Small intestine (tissue), 7 donors: ENCODE data around the gene ATP5MC2. TPM values are rescaled to one million over a fixed set of nuclear protein-coding genes. Genes with fewer than 3 reads are reported as not detected.
"Not testable (repeated sequence)": the region's sequence is repeated elsewhere in the genome, so short reads cannot be mapped to it uniquely, and the experiment has no call there.

Source experiments
- DNase-seq, 2 donors: peaks; one replicate each; pipeline versions ENCODE4 v3.0.0 to v3.0.0-alpha.2; 2013
- FAIRE-seq: peaks from 2 replicates; lab custom pipeline; 2012; peaks lifted over from hg19 to GRCh38; lab: Jason Lieb, UNC
- H3K27ac ChIP-seq, 3 donors: one replicate each; pipeline ENCODE4 v1.5.1; 2013; ENCODE audit warnings: low read length in 2 of 3, mild to moderate bottlenecking in 2 of 3, control low read depth in 1 of 3, inconsistent platforms in 1 of 3, low read depth in 1 of 3, moderate library complexity in 1 of 3
- H3K27me3 ChIP-seq, 3 donors: one replicate each; pipeline ENCODE4 v1.6.1; 2013; ENCODE audit warnings: low read length in 3 of 3, inconsistent platforms in 1 of 3; ENCODE audit not compliant: control insufficient read depth in 3 of 3, insufficient read depth in 3 of 3
- H3K36me3 ChIP-seq, 3 donors: one replicate each; pipeline ENCODE4 v1.6.1; 2013; ENCODE audit warnings: low read length in 3 of 3, inconsistent platforms in 1 of 3, low read depth in 1 of 3, mild to moderate bottlenecking in 1 of 3, moderate library complexity in 1 of 3; ENCODE audit not compliant: control insufficient read depth in 3 of 3, insufficient read depth in 2 of 3
- H3K4me1 ChIP-seq, 3 donors: one replicate each; pipeline ENCODE4 v1.6.1; 2013; ENCODE audit warnings: low read length in 2 of 3, inconsistent platforms in 1 of 3, low read depth in 1 of 3, mild to moderate bottlenecking in 1 of 3, moderate library complexity in 1 of 3; ENCODE audit not compliant: control insufficient read depth in 3 of 3, insufficient read depth in 2 of 3
- H3K4me3 ChIP-seq, 3 donors: one replicate each; pipeline ENCODE4 v1.5.1; 2013; ENCODE audit warnings: low read length in 3 of 3, control low read depth in 1 of 3, inconsistent platforms in 1 of 3, low read depth in 1 of 3, mild to moderate bottlenecking in 1 of 3, moderate library complexity in 1 of 3
- H3K9me3 ChIP-seq, 2 donors: one replicate each; pipeline ENCODE4 v1.6.1; 2013; ENCODE audit warnings: low read depth in 1 of 2, low read length in 1 of 2; ENCODE audit not compliant: control insufficient read depth in 2 of 2, insufficient read depth in 1 of 2
- WGBS, 3 donors: extraction: QIAGEN DNeasy Blood & Tissue Kit; methylation state at CpG; one replicate each; pipeline ENCODE4 v1.1.7; 2013; 5-methylcytosine and 5-hydroxymethylcytosine counted together
- polyA plus RNA-seq, 4 donors: library from polyadenylated mRNA; stranded (reverse) in 3 of 4; unstranded in 1 of 4; fragments of 200-250 nt in 3 of 4; fragments of 120-200 nt in 1 of 4; gene quantifications; one replicate each; pipeline versions ENCODE4 v1.2.1 to v1.2.3, GENCODE V29; 2013
- donor health status: healthy with polysubstance abuse.
- donor health status: control.
- donor health status: control.
- donor health status: Bipolar disorder and iron deficiency.
- donor health status: healthy.

The ATP5MC2 gene
- polyA plus RNA-seq, 4 donors, result 433 to 621 (median 568) TPM

DNA sequence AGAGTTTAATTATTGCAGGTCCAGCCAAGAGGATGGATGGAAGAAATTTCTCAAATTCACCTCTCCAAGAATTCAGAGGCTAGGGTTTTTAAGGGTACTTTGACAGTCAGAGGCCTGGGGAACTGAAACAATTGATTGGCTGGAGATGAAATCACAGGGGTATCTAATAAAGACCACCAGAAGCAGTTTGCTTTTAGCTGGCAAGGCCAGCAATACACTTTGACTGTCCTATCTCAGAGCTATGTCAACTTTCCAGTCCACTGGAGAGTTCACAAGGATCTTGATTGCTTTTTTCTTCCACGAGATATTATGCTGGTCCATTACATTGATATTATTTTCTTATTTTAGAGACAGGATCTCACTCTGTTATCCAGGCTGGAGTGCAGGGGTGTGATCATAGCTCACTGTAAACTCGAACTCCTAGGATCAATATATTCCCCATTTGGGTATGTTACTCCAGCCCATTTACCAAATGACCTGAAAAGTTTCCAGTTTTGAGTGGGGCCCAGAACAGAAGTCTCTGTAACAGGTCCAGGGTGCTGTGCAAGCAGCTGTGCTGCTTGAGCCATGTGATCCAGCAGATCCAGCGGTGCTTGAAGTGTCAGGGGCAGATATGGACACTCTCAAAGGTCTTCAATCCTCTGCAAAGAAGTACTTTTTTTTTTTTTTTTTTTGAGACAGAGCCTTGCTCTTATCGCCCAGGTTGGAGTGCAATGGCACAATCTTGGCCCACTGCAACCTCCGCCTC, 32.5 kb downstream of the ATP5MC2 start:
- FAIRE-seq, result no peak
- 63 to 73% (median 65%) methylated on average over 5 of the region's 5 CpGs for WGBS, 3 donors

DNA sequence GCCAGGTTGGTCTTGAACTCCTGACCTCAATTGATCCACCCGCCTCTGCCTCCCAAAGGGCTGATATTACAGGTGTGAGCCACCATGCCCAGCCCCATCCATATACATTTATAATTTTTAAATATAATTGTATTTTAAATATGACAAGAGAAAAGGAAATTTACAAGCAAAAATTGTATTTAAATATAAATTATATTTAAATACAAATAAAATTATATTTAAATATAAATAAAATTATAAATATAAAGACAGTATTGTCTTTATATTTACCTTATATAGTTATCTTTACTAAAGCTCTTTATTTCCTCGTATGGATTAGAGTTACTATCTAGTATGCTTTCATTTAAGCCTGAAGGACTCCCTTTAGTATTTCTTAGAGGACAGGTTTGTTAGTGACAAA, 37.8 kb downstream of the ATP5MC2 start:
- DNase-seq, result no peak
- H3K4me3 ChIP-seq, result no peak overlapping the region
- WGBS, 3 donors, result 58 to 74% (median 67%) methylated on average over 2 of the region's 2 CpGs
- H3K9me3 ChIP-seq, result no peaks in the 10 kb centered on the region
- no peaks in the 10 kb centered on the region for H3K36me3 ChIP-seq
- no peaks in the 10 kb centered on the region for H3K27me3 ChIP-seq
- no peaks in the 10 kb centered on the region for H3K4me1 ChIP-seq
- H3K27ac ChIP-seq, result no peak overlapping the region
- FAIRE-seq, result no peak

More for the DNA sequence above, 32.5 kb downstream of the ATP5MC2 start:
- Histone ChIP-seq H3K4me1 (no peaks in the 10 kb centered on the region), H3K4me3 (no peak overlapping the region), H3K27me3 (no peaks in the 10 kb centered on the region), H3K27ac (no peak overlapping the region), H3K36me3 (no peaks in the 10 kb centered on the region), H3K9me3 (no peaks in the 10 kb centered on the region)
- no peak for DNase-seq

- H3K27ac ChIP-seq, result no peak overlapping the region
- no peak for DNase-seq
- H3K4me3 ChIP-seq, result no peak overlapping the region
- no peaks in the 10 kb centered on the region for H3K27me3 ChIP-seq
- H3K36me3 ChIP-seq, result no peaks in the 10 kb centered on the region
- H3K9me3 ChIP-seq, result peaks cover 0 to under 1% of the 10 kb centered on the region in 2 donors
- 34 to 36% (median 36%) methylated on average over 2 of the region's 2 CpGs for WGBS, 3 donors
- no peaks in the 10 kb centered on the region for H3K4me1 ChIP-seq
- no peak for FAIRE-seq
Observed at GRCh38 chr12:53636641-53637040, 39.2 kb downstream of the ATP5MC2 start.

- FAIRE-seq, H3K36me3 ChIP-seq, H3K4me3 ChIP-seq, H3K27me3 ChIP-seq, DNase-seq, H3K4me1 ChIP-seq, H3K27ac ChIP-seq, H3K9me3 ChIP-seq: not testable (repeated sequence)
Observed at GRCh38 chr12:53635708-53636107, 40.2 kb downstream of the ATP5MC2 start.

DNA sequence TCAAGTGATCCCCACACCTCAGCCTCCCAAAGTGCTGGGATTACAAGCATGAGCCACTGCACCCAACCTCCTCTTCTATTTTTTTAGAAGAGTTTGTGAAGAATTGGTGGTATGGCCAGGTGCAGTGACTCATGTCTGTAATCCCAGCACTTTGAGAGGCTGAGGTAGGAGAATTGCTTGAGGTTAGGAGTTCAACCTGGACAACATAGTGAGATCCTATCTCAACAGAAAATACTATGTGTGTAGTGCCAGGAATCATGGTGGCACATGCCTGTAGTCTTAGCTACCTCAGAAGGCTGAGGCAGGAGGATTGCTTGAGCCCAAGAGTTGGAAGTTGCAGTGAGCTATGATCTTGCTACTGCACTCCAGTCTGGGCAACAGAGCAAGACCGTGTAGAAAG, 44.2 kb downstream of the ATP5MC2 start:
- WGBS, 3 donors, result 76 to 100% methylated on average over 1 of the region's 1 CpG; no CpG with 5 or more reads in 1 of the 3 donors
- H3K27me3 ChIP-seq, result no peaks in the 10 kb centered on the region
- FAIRE-seq, result no peak

DNA sequence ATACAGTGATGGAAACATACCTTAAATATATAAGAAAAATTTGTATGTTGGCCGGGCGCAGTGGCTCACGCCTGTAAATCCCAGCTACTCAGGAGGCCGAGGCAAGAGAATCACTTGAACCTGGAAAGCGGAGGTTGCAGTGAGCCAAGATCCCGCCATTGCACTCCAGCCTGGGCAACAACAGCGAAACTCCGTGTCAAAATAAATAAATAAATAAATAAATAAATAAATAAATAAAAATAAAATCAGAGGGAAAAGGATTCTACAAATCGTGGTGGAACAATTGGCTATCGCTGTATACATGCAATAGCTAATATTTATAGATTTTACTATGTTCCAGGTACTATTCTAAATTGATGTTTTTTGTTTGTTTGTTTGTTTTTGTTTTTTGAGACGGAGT, 48.0 kb downstream of the ATP5MC2 start:
- FAIRE-seq, result no peak
- Histone ChIP-seq H3K27ac (no peak overlapping the region), H3K36me3 (no peaks in the 10 kb centered on the region), H3K4me1 (peaks cover 0 to 18% (median 2%) of the 10 kb centered on the region in 3 donors), H3K27me3 (no peaks in the 10 kb centered on the region), H3K4me3 (no peak overlapping the region), H3K9me3 (peaks cover 0 to 7% of the 10 kb centered on the region in 2 donors)
- DNase-seq, result no peak
- WGBS, 3 donors, result 82 to 87% (median 87%) methylated on average over 11 of the region's 11 CpGs

More for the DNA sequence above, 44.2 kb downstream of the ATP5MC2 start:
- Histone ChIP-seq H3K9me3 (peaks cover 0 to 7% of the 10 kb centered on the region in 2 donors), H3K27ac (no peak overlapping the region), H3K4me1 (peaks cover 0 to 7% (median 0%) of the 10 kb centered on the region in 3 donors), H3K36me3 (no peaks in the 10 kb centered on the region), H3K4me3 (no peak overlapping the region)
- DNase-seq, result no peak

DNA sequence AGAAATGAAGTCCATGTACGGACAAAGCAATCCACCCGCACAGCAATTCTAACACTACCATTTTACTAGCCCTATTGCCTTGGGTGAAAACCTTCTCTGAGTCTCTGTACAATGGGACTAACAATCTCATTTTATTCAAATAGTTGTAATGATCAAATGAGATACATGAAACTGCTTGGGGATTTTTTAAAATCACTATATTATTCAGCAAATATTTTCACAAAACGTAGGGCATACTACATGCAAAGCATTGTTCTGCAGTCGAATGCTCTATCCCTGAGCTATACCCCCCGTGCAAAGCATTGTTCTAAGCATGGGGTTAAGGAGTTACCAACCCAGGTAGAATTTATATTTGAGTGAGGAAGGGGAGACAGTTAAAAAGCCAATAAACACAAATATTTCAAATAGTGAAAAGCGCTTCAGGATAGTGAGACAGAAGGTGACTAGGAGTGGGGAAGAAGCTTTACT, 49.1 kb downstream of the ATP5MC2 start:
- H3K4me1 ChIP-seq, result peaks cover 0 to 21% (median 2%) of the 10 kb centered on the region in 3 donors
- H3K27ac ChIP-seq, result peak overlapping the region in 2 of 3 donors; percentile 87 to 96
- H3K9me3 ChIP-seq, result peaks cover 0 to 7% of the 10 kb centered on the region in 2 donors
- H3K4me3 ChIP-seq, result peak overlapping the region; percentile 32 to 81 (median 64)
- peaks cover 0 to 6% (median 0%) of the 10 kb centered on the region in 3 donors for H3K36me3 ChIP-seq
- H3K27me3 ChIP-seq, result no peaks in the 10 kb centered on the region
- WGBS, 3 donors, result 20 to 24% (median 24%) methylated on average over 6 of the region's 6 CpGs
- no peak for FAIRE-seq
- no peak for DNase-seq

DNA sequence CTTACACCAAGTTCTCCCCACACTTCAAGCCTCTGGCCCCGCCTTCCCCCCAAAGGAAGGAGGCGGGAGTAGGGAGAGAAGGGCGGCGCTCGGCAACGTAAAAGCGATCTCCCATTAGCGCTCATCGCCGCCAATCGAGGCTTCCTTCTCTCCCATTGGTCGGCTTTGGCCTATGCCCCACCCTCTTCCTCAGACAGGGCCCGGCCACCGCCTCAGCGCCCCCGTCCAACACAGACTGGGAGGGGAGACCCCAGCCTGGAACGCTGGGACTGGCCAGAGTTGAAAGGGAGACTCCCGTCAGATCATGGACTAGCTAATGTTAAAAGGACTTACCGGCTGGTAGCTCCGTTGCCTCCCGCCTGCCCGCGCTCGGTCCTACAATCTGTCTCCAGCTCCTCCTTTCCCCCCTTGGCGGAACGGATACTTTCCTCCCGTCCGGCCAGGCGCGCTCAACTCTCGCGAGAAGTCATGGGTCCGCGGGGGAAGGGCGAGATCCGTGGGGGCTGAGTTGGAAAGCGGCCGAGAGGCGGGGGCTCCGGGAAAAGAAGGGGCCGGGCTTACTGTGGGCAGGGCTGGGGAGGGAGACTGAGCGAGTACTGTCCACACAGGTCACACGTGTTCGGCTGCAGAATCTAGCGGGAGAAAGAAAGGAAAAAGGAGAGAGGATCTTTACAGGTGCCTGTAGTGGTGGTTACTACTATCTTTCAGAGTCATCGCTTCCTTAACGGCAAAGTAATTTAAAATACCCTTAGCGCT, 49.8 kb downstream of the ATP5MC2 start, which contains the start of gene ATF7:
ATF7 (minus strand) TSS at position 437 of the 756 bp plus-strand sequence. CDS start 25,382 bp downstream, outside the sequence.
- H3K4me1 ChIP-seq, result peaks cover 0 to 21% (median 2%) of the 10 kb centered on the region in 3 donors
- peak; percentile 98 to 100 for DNase-seq
- peaks cover 0 to 4% of the 10 kb centered on the region in 2 donors for H3K9me3 ChIP-seq
- peaks cover 0 to 10% (median 0%) of the 10 kb centered on the region in 3 donors for H3K36me3 ChIP-seq
- 1% methylated on average over 46 to 48 of the region's 48 CpGs for WGBS, 3 donors
- no peak for FAIRE-seq
- peak within 1 kb of the TSS; percentile 37 to 81 (median 64) for H3K4me3 ChIP-seq
- H3K27ac ChIP-seq, result peak within 1 kb of the TSS; percentile 60 to 96 (median 87)
- H3K27me3 ChIP-seq, result no peaks in the 10 kb centered on the region
